K562 (cell line): Measurements from ENCODE around the gene LY6G6C. TPM values are rescaled to one million over a fixed set of nuclear protein-coding genes. Genes with fewer than 3 reads are reported as not detected.
A peak's percentile ranks its signal among the peaks of the same experiment; 100 is the strongest.

Experiments used
- BRCA1 ChIP-seq, 2 experiments: fragments of 450-650 bp in 1 of 2; sonication (generic) in 1 of 2; formaldehyde crosslinking in 1 of 2; IDR thresholded peaks; 2 replicates each; pipeline versions ENCODE4 v1.5.0 to v1.6.1; 2017 to 2020; ENCODE audit warnings: mild to moderate bottlenecking in 1 of 2, missing genetic modification reagents in 1 of 2
- EGR1 ChIP-seq: fragments of 450-650 bp; conservative IDR thresholded peaks from 2 replicates; pipeline ENCODE4 v1.6.1; 2017; ENCODE audit warnings: mild to moderate bottlenecking
- FOS ChIP-seq: IDR thresholded peaks from 3 replicates; pipeline ENCODE4 v1.6.1; 2011; ENCODE audit not compliant: insufficient read length; ENCODE audit errors: extremely low read depth
- MCM7 ChIP-seq, 2 experiments: fragments of 450-650 bp; IDR thresholded peaks; 2 replicates each; pipeline ENCODE4 v1.6.1; 2016 to 2018
- MIER1 ChIP-seq: fragments of 450-650 bp; IDR thresholded peaks from 2 replicates; pipeline ENCODE4 v1.6.1; 2016; ENCODE audit warnings: antibody characterized with exemption, mild to moderate bottlenecking, low read depth
- PHTF2 ChIP-seq: fragments of 250-450 bp; sonication (Bioruptor Pico); IDR thresholded peaks from 2 replicates; pipeline ENCODE4 v1.5.0; 2021; ENCODE audit warnings: mild to moderate bottlenecking
- SREBF2 ChIP-seq: sonication (generic); formaldehyde crosslinking; IDR thresholded peaks from 2 replicates; pipeline ENCODE4 v1.4.0; 2020; ENCODE audit warnings: mild to moderate bottlenecking, missing genetic modification reagents
- TOE1 ChIP-seq, 2 experiments: fragments of 450-650 bp in 1 of 2; sonication (generic) in 1 of 2; formaldehyde crosslinking in 1 of 2; IDR thresholded peaks; 2 replicates each; pipeline versions ENCODE4 v1.7.1 to v1.8.0; 2016 to 2022; ENCODE audit warnings: borderline replicate concordance in 2 of 2, mild to moderate bottlenecking in 2 of 2, antibody characterized with exemption in 1 of 2, inconsistent platforms in 1 of 2, low read depth in 1 of 2, missing genetic modification reagents in 1 of 2, moderate library complexity in 1 of 2
- ZNF3 ChIP-seq: fragments of 250-450 bp; sonication (Bioruptor Pico); IDR thresholded peaks from 2 replicates; pipeline ENCODE4 v1.5.0; 2021; ENCODE audit warnings: mild to moderate bottlenecking, moderate library complexity
- ZNF79 ChIP-seq: fragments of 250-450 bp; sonication (Bioruptor Pico); IDR thresholded peaks from 2 replicates; pipeline ENCODE4 v1.4.0; 2020; ENCODE audit warnings: low read depth, mild to moderate bottlenecking, moderate library complexity
- ZZZ3 ChIP-seq: fragments of 450-650 bp; IDR thresholded peaks from 2 replicates; pipeline ENCODE4 v1.6.1; 2016; ENCODE audit warnings: antibody characterized with exemption, mild to moderate bottlenecking, moderate library complexity
- polyA plus RNA-seq, 8 experiments: library from polyadenylated mRNA; depleted of rRNA in 4 of 8; stranded (reverse) in 5 of 8; unstranded in 3 of 8; fragments of >200 nt; fragmentation: Nextera tagmentation in 2 of 8; fragmentation: Illumina TruSeq in 1 of 8; extraction: Ambion mirVana in 2 of 8; extraction: Trizol in 1 of 8; gene quantifications; 2 replicates each; pipeline versions ENCODE4 v1.2.1 to v1.2.3, GENCODE V29; 2011 to 2014; ENCODE audit warnings: inconsistent platforms in 1 of 8, missing spikeins in 1 of 8
- total RNA-seq, 7 experiments: library from RNA; depleted of rRNA in 6 of 7; stranded (reverse); fragments of >200 nt in 6 of 7; fragmentation: Illumina TruSeq in 2 of 7; extraction: Trizol in 2 of 7; gene quantifications; 2 replicates each; pipeline versions ENCODE4 v1.2.1 to v1.2.3, GENCODE V29; 2011 to 2021; ENCODE audit warnings: low replicate concordance in 1 of 7
- TF ChIP-seq, protein P1 (sequence below): fragments of 250-450 bp; sonication (Bioruptor Pico); IDR thresholded peaks from 2 replicates; pipeline ENCODE4 v1.5.0; 2021; ENCODE audit warnings: mild to moderate bottlenecking, moderate library complexity
- TF ChIP-seq, protein P2 (sequence below): fragments of 250-450 bp; sonication (Bioruptor Pico); IDR thresholded peaks from 2 replicates; pipeline ENCODE4 v1.5.0; 2020; ENCODE audit warnings: mild to moderate bottlenecking
- TF ChIP-seq, protein P3 (sequence below): fragments of 250-450 bp; sonication (Bioruptor Pico); IDR thresholded peaks from 2 replicates; pipeline ENCODE4 v1.4.0; 2020
- TF ChIP-seq, protein P4 (sequence below): IDR thresholded peaks from 2 replicates; pipeline ENCODE4 v1.6.1; 2011; ENCODE audit not compliant: insufficient read length; ENCODE audit errors: extremely low read depth

Gene LY6G6C
- total and polyA plus RNA-seq, 9 of the 15 experiments (the other 6 are each of a cell fraction or from before 2014, with no cell fraction given) = 0.06 to 0.20 TPM; not detected in 7

DNA sequence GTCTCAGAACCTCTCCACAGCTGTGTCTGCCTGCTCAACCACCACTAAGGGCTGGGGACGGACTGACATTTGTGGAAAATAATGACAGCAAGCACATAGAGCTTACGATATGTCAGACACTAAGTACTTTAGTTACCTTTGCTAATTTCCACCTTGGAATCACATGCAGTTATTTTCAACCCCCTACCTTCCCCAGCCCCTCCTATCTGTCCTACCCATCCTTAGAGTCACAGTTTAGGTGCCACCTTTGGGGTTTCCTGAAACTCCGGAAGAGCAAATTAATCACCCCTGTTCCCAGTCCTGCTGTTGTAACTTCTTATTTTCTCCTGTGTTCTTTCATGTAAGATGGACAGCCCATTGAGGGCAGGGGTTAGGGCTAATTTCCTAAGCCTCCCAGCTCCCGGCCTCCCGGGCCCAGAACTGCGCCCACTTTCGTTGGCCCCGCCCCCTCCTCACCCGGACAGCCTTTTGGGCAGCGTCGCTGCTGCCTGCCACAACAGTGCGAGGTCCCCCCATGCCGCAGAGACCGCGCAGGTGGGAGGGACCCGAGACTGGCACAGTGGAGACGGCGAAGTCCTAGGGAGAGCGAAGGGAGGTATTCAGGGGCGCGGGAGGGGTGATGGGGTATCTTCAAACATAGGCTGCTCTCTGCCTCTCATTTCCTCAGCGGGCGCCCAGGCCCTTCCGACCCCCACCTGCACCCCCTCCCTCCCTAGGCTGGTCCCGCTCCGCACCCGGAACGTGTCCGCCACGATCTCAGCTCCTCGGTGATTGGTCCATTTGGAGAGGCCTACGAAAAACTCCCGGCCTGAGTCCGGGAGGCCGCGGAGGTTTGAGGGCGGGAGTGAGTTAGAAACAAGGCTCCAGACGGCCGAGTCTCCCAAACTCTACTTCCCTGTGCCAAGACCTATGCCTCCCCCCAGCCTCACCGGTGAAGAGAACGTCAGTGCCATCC lies 6.4 kb upstream of the LY6G6C start (continued):
- TF ChIP-seq, protein P1, sequence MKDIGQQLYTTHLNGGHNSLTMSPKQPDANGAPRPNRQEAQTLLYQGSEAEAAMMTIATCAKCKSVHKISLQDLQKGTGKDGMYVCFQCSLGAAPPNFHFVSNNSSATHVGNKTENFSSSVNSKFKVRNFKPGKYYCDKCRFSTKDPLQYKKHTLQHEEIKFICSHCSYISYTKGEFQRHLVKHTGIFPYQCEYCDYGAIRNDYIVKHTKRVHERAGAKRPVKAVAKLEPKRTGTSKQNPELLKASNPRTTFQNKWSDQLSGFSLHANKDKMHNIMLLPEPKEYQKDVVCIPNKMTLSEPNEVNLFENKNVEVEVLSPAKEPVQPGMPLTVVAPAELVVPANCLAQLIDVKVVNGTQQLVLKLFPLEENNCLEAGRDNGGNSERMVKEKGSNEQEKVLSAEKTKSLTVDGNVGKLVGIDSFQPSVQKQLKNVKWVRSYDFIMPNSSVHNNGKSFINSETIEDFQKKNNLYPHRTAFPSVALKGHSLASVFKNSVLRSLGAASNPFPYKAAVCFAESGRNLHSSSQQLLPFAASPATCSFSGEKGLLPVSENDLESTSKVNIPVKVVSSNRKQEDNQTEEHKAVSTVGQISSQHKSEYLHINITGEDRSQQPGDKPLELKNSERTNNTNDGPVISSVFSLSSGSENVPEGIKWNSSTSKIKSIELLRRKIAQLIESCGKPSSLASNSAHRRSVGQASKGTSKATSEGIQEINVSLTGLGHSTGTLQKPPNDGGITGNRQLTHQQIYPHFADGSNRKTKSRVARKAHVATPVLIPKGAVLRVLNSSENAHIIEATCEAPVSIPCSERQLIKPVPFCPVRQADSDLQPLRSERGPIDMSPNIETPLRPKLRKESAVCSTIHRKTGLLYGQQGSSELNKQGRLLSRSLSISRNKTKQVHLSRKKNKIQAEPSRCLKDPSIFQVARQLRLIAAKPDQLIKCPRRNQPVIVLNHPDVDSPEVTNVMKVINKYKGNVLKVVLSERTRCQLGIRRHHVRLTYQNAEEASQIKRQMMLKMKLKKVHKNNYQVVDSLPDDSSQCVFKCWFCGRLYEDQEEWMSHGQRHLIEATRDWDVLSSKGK (CRISPR knock-in tag) = no peak
- TF ChIP-seq ZNF3 (CRISPR knock-in tag) = no peak
- TF ChIP-seq MIER1 = peak; percentile 6; the same call in 1 of the 2 replicates
- TF ChIP-seq MCM7 (IDR thresholded peaks at IDR 0.05) = no peak
- no peak for TF ChIP-seq FOS
- no peak for TF ChIP-seq BRCA1 (IDR thresholded peaks at IDR 0.05)
- no peak for TF ChIP-seq BRCA1 (CRISPR knock-in tag; IDR thresholded peaks at IDR 0.05)
- no peak for TF ChIP-seq EGR1
- TF ChIP-seq, protein P2, sequence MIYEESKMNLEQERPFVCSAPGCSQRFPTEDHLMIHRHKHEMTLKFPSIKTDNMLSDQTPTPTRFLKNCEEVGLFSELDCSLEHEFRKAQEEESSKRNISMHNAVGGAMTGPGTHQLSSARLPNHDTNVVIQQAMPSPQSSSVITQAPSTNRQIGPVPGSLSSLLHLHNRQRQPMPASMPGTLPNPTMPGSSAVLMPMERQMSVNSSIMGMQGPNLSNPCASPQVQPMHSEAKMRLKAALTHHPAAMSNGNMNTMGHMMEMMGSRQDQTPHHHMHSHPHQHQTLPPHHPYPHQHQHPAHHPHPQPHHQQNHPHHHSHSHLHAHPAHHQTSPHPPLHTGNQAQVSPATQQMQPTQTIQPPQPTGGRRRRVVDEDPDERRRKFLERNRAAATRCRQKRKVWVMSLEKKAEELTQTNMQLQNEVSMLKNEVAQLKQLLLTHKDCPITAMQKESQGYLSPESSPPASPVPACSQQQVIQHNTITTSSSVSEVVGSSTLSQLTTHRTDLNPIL (CRISPR knock-in tag) = no peak
- TF ChIP-seq SREBF2 (CRISPR knock-in tag) = no peak
- TF ChIP-seq PHTF2 (CRISPR knock-in tag) = no peak
- TF ChIP-seq ZNF79 (CRISPR knock-in tag) = 0 out of 2 replicates have a peak, but pooled peaks have one; percentile 21
- no peak for TF ChIP-seq ZZZ3
- TF ChIP-seq TOE1 (IDR thresholded peaks at IDR 0.05; ENCODE audit: borderline replicate concordance) = no peak
- no peak for TF ChIP-seq TOE1 (CRISPR knock-in tag; IDR thresholded peaks at IDR 0.05; ENCODE audit: borderline replicate concordance, low read depth)
- TF ChIP-seq, protein P3, sequence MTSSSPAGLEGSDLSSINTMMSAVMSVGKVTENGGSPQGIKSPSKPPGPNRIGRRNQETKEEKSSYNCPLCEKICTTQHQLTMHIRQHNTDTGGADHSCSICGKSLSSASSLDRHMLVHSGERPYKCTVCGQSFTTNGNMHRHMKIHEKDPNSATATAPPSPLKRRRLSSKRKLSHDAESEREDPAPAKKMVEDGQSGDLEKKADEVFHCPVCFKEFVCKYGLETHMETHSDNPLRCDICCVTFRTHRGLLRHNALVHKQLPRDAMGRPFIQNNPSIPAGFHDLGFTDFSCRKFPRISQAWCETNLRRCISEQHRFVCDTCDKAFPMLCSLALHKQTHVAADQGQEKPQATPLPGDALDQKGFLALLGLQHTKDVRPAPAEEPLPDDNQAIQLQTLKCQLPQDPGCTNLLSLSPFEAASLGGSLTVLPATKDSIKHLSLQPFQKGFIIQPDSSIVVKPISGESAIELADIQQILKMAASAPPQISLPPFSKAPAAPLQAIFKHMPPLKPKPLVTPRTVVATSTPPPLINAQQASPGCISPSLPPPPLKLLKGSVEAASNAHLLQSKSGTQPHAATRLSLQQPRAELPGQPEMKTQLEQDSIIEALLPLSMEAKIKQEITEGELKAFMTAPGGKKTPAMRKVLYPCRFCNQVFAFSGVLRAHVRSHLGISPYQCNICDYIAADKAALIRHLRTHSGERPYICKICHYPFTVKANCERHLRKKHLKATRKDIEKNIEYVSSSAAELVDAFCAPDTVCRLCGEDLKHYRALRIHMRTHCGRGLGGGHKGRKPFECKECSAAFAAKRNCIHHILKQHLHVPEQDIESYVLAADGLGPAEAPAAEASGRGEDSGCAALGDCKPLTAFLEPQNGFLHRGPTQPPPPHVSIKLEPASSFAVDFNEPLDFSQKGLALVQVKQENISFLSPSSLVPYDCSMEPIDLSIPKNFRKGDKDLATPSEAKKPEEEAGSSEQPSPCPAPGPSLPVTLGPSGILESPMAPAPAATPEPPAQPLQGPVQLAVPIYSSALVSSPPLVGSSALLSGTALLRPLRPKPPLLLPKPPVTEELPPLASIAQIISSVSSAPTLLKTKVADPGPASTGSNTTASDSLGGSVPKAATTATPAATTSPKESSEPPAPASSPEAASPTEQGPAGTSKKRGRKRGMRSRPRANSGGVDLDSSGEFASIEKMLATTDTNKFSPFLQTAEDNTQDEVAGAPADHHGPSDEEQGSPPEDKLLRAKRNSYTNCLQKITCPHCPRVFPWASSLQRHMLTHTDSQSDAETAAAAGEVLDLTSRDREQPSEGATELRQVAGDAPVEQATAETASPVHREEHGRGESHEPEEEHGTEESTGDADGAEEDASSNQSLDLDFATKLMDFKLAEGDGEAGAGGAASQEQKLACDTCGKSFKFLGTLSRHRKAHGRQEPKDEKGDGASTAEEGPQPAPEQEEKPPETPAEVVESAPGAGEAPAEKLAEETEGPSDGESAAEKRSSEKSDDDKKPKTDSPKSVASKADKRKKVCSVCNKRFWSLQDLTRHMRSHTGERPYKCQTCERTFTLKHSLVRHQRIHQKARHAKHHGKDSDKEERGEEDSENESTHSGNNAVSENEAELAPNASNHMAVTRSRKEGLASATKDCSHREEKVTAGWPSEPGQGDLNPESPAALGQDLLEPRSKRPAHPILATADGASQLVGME (CRISPR knock-in tag) = no peak; the same call in 1 of the 2 replicates
- TF ChIP-seq, protein P4, sequence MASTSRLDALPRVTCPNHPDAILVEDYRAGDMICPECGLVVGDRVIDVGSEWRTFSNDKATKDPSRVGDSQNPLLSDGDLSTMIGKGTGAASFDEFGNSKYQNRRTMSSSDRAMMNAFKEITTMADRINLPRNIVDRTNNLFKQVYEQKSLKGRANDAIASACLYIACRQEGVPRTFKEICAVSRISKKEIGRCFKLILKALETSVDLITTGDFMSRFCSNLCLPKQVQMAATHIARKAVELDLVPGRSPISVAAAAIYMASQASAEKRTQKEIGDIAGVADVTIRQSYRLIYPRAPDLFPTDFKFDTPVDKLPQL = no peak
